ENCODE measurements around the gene MORN4.
"Not testable (repeated sequence)": the region's sequence is repeated elsewhere in the genome, so short reads cannot be mapped to it uniquely, and the experiment has no call there.

Gene MORN4

DNA sequence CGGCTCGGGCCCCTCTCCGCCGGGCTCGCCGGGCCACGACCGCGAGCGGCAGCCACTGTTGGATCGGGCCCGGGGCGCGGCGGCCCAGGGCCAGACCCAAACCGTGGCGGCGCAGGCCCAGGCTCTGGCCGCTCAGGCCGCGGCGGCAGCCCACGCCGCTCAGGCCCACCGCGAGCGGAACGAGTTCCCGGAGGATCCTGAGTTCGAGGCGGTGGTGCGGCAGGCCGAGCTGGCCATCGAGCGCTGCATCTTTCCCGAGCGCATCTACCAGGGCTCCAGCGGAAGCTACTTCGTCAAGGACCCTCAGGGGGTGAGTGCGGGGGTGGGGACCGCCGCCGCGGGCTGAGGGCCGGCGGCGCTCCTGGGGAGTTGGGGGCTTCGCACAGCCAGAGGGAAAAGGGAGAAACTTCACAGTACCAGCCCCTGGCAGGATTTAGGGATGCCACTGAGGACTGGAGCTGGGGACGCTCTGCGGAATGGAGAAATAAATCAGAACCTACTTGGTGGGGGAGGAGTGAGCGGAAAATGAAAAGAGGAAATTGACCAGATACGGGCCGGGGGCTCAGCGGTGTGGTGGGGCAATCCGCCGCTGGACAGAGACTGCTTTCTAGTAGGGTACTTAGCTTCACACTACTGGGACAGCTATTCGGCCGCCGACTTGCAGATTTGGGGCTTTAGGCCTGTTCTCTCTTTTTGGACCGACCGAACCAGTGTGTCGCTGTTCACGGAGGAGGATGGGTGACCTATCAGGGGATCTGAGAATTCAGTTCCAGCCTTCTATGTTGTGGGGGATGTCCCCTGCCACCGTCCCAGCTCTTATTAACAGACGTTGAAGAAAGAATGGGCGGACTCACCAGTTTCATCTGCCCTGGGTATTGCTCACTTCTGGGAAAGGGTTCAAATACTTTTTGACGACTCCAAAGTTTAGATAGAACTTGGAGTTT, 7.8 kb upstream of the MORN4 start:
- no peak for DNase-seq (ENCODE audit: low read depth)

DNA sequence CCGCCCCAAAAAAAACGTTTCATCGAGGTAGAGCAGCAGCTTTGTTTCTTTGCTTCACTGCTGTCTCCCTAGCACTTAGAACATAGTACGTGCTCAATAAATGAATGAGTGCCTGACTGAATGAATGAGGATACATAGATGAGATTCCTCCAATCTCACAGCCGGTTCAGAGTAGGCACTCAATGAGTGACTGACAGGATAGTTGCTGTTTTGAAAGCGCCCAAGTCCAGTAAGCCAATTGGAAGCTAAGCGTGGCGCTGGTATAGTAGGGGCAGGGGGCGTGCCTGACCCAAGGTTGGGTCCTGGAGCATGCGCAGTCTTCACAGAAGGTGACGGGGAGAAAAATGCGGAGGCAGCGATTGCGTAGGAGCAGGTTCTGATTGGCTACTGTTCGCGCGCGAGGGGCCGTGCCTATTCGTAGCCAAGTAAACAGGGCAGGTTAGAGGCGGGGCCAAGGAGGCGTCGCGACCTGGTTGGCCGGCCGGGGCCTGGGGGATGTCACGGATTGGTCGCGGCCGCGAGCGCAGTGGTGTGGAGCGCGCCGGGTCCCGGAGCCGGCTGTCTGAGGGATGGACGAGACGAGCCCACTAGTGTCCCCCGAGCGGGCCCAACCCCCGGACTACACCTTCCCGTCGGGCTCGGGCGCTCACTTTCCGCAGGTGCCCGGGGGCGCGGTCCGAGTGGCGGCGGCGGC, 7.0 kb upstream of the MORN4 start, which contains the start of gene PI4K2A:
Gene PI4K2A (plus strand): TSS at position 498 of the 694 bp plus-strand sequence. CDS start 72 bp downstream, at position 570.
- DNase-seq (ENCODE audit: low read depth): peak; percentile 97

- DNase-seq (ENCODE audit: low read depth): not testable (repeated sequence)
Measured at GRCh38 chr10:97639090-97639489, 5.8 kb upstream of the MORN4 start.

- no peak for DNase-seq (ENCODE audit: low read depth)
Measured at GRCh38 chr10:97635577-97635976, 2.3 kb upstream of the MORN4 start.

DNA sequence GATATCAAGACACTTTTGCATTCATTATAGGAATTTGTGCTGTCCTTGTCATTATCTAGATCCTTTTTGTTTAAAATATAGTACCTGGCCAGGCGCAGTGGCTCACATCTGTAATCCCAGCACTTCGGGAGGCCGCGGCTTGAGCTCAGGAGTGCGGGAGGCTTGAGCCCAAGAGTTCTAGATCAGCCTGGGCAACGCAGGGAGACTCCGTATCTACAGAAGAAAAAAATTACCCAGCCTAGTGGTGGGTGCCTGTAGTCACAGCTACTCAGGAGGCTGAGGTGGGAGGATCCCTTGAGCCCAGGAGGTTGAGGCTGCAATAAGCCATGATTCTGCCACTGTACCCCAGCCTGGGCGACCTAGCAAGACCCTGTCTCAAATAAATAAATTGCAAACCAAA, 621 bp upstream of the MORN4 start:
- no peak for DNase-seq (ENCODE audit: low read depth)

GRCh38 chr10:97631098-97631497, 2.2 kb downstream of the MORN4 start:
- DNase-seq (ENCODE audit: low read depth): no peak

GRCh38 chr10:97629289-97629688, 4.0 kb downstream of the MORN4 start:
- DNase-seq (ENCODE audit: low read depth): no peak

- no peak for DNase-seq (ENCODE audit: low read depth)
Measured at GRCh38 chr10:97628228-97628627, 5.1 kb downstream of the MORN4 start.

DNA sequence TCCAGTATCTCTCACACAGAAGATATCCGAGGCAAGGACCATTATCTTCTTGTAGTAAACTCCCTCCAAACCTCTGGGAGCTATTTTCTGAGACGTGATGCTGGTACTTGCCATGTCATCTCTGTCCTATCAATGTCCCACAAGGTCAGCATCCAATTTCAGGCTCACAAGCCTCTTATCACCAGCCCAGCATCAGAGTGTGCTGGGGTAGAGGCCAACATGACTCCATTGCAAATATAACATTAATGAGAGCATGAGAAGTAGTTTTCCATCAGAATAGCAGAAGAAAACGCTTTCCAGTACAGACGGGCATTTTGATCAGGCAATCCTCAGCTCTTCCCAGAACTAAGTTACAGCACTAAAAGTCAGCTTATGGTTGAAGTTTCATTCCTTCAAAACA, 5.6 kb downstream of the MORN4 start:
- DNase-seq (ENCODE audit: low read depth): no peak

GRCh38 chr10:97623277-97623676, 10.0 kb downstream of the MORN4 start:
- no peak for DNase-seq (ENCODE audit: low read depth)

- no peak for DNase-seq (ENCODE audit: low read depth)
Measured at GRCh38 chr10:97618733-97619132, 14.6 kb downstream of the MORN4 start.

GRCh38 chr10:97618285-97618684, 15.0 kb downstream of the MORN4 start:
- no peak for DNase-seq (ENCODE audit: low read depth)

- no peak for DNase-seq (ENCODE audit: low read depth)
Measured at GRCh38 chr10:97612386-97612785, 20.9 kb downstream of the MORN4 start.

DNA sequence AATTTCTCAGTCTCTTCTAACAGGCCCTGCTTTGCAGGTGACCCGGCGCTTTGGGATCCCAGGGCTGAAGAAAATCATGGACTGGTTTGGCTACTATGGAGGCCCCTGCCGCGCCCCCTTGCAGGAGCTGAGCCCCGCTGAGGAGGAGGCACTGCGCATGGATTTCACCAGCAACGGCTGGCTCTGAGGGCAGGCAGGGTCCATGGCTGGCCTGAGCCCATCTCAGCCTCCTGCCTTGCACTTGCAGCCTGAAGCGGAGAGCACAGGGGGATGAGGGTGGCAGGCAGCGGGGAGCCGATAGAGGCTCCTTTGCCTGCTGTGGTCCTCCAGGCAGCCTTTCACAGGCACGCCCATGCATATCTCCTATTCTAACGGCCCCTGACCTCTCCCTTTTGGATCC, 21.8 kb downstream of the MORN4 start:
- no peak for DNase-seq (ENCODE audit: low read depth)

DNA sequence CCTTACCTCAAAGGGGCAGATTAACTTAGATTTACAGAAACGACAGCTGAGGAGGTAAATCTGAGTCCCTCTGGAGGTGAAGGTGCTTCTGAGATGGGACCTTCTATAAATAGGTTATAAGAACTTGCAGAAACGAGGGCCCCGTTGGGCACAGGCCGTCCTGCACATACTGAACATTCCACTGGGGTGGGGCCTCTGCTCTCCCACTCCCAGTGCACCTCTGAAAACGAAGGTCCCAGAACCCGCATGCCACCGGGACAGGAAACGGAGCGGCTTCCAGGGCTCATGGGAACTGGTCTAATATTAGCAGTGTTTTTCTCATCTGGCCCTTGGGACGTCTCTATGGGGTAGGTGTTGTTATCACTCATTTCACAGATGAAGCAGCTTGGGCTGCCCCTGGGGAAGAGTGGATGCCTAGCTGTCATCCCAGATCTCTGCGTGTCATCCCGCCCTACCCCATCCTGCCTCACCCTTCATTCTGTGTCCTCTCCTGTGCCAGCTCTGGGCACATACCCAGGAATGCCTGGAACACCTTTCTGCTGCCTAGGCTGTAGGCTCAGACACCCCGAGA, 24.2 kb downstream of the MORN4 start:
- DNase-seq (ENCODE audit: low read depth): no peak

- DNase-seq (ENCODE audit: low read depth): no peak
Measured at GRCh38 chr10:97607095-97607636, 26.1 kb downstream of the MORN4 start.

GRCh38 chr10:97601268-97602215, 31.8 kb downstream of the MORN4 start:
- no peak for DNase-seq (ENCODE audit: low read depth)

- DNase-seq (ENCODE audit: low read depth): no peak
Measured at GRCh38 chr10:97600616-97601015, 32.7 kb downstream of the MORN4 start.

- no peak for DNase-seq (ENCODE audit: low read depth)
Measured at GRCh38 chr10:97599272-97599619, 34.1 kb downstream of the MORN4 start.

GRCh38 chr10:97598407-97599271, 34.7 kb downstream of the MORN4 start:
- DNase-seq (ENCODE audit: low read depth): no peak

DNA sequence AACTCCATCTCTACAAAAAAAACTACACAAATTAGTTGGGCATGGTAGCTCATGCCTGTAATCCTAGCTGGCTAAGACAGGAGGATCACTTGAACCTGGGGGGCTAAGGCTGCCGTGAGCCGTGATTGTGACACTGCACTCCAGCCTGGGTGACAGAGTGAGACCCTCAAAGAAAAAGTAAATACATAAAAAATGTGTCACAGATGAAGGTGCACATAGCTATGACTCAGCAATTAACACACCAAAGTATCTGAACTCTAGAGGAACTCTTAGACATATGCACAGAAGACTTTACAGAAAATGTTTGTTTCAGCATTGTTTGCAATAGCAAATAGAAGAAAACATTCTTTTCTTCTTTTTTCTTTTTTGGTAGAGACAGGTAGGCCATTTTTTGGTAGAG, 35.5 kb downstream of the MORN4 start:
- no peak for DNase-seq (ENCODE audit: low read depth)

Measured in stimulated activated CD8-positive, alpha-beta memory T cell treated with anti-CD3 and anti-CD28 coated beads, Interleukin-15, amount 100 ng/mL, for 1 hour (primary cell).